EL (cell line): ENCODE measurements around the gene PLPPR2.
"Not testable (repeated sequence)": the region's sequence is repeated elsewhere in the genome, so short reads cannot be mapped to it uniquely, and the experiment has no call there.

Source experiments
- DNase-seq: peaks from one replicate; pipeline ENCODE4 v3.0.0-alpha.2; 2016

PLPPR2 gene

GRCh38 chr19:11404588-11405222 lies 49.5 kb downstream of the PLPPR2 start:
- no peak for DNase-seq

- no peak for DNase-seq
Observed at GRCh38 chr19:11405846-11406643, 50.8 kb downstream of the PLPPR2 start.

GRCh38 chr19:11406703-11407236 lies 51.5 kb downstream of the PLPPR2 start:
- not testable (repeated sequence) for DNase-seq

GRCh38 chr19:11408591-11408990 lies 53.4 kb downstream of the PLPPR2 start:
- no peak for DNase-seq

GRCh38 chr19:11410682-11411081 lies 55.5 kb downstream of the PLPPR2 start:
- peak; percentile 74 for DNase-seq

GRCh38 chr19:11414544-11414943 lies 59.3 kb downstream of the PLPPR2 start:
- no peak for DNase-seq
